Activated CD4-positive, alpha-beta memory T cell treated with anti-CD3 and anti-CD28 coated beads for 36 hours (primary cell): ENCODE data around the gene ATOH8. TPM values are rescaled to one million over a fixed set of nuclear protein-coding genes. Genes with fewer than 3 reads are reported as not detected.

ENCODE experiments used
- CTCF ChIA-PET: fragments of 350-600 bp; sonication (Branson Sonifier 250); formaldehyde crosslinking; loops from one replicate; lab custom pipeline; 2021; ENCODE audit warnings: antibody characterized with exemption, inconsistent platforms; lab: Charles Lee
- POLR2A ChIA-PET: fragments of 350-600 bp; sonication (Branson Sonifier 250); formaldehyde crosslinking; loops from one replicate; lab custom pipeline; 2021; ENCODE audit warnings: antibody characterized with exemption; lab: Charles Lee
- DNase-seq: peaks from one replicate; pipeline ENCODE4 v3.0.0-alpha.2; 2020
- H3K27ac Mint-ChIP-seq: one replicate; pipeline ENCODE4 v1.8.0; 2021; ENCODE audit warnings: mixed read lengths
- H3K27me3 Mint-ChIP-seq: one replicate; pipeline ENCODE4 v1.8.0; 2021; ENCODE audit warnings: mixed read lengths
- H3K36me3 Mint-ChIP-seq: one replicate; pipeline ENCODE4 v1.8.0; 2021; ENCODE audit warnings: mixed read lengths
- H3K4me1 Mint-ChIP-seq: one replicate; pipeline ENCODE4 v1.8.0; 2021; ENCODE audit warnings: low read depth, mixed read lengths
- H3K4me3 Mint-ChIP-seq: one replicate; pipeline ENCODE4 v1.8.0; 2021; ENCODE audit warnings: mild to moderate bottlenecking, mixed read lengths
- H3K9me3 Mint-ChIP-seq: one replicate; pipeline ENCODE4 v1.8.0; 2021; ENCODE audit warnings: mixed read lengths
- intact Hi-C: fragments of 100-400 bp; cut with micrococcal nuclease; formaldehyde crosslinking; loops from one replicate; pipeline ENCODE4 v1.15.1; 2023
- total RNA-seq, 2 experiments: library from RNA; stranded (reverse); gene quantifications; one replicate each; pipeline ENCODE4 v1.2.3, GENCODE V29; 2021

Gene ATOH8
- total RNA-seq, 2 experiments from 2014 or later = not detected

GRCh38 chr2:85758361-85759256, 4.8 kb downstream of the ATOH8 start:
- Mint-ChIP-seq H3K4me3 (no peak overlapping the region), H3K27me3 (peaks cover 48% of the 10 kb centered on the region), H3K4me1 (peaks cover 13% of the 10 kb centered on the region), H3K9me3 (no peaks in the 10 kb centered on the region), H3K36me3 (no peaks in the 10 kb centered on the region), H3K27ac (no peak overlapping the region)
- ChIA-PET POLR2A (no interaction called here), CTCF (interaction anchor here (2.0 to 5.2 kb wide), 2 partner anchors 30 to 56 kb away, joined by 6 to 22 read pairs; no protein-coding TSS in a partner anchor)
- no peak for DNase-seq
- intact Hi-C loops = no loop called here

- intact Hi-C loops = no loop called here
- H3K4me1 Mint-ChIP-seq = peaks cover 11% of the 10 kb centered on the region
- no peak for DNase-seq
- ChIA-PET POLR2A (no interaction called here), CTCF (interaction anchor here (2.0 to 5.2 kb wide), 2 partner anchors 30 to 55 kb away, joined by 6 to 22 read pairs; no protein-coding TSS in a partner anchor)
- H3K36me3 Mint-ChIP-seq = no peaks in the 10 kb centered on the region
- no peaks in the 10 kb centered on the region for H3K9me3 Mint-ChIP-seq
- peaks cover 48% of the 10 kb centered on the region for H3K27me3 Mint-ChIP-seq
- no peak overlapping the region for H3K4me3 Mint-ChIP-seq
- H3K27ac Mint-ChIP-seq = no peak overlapping the region
Measured at GRCh38 chr2:85759257-85759613, 5.4 kb downstream of the ATOH8 start.

DNA sequence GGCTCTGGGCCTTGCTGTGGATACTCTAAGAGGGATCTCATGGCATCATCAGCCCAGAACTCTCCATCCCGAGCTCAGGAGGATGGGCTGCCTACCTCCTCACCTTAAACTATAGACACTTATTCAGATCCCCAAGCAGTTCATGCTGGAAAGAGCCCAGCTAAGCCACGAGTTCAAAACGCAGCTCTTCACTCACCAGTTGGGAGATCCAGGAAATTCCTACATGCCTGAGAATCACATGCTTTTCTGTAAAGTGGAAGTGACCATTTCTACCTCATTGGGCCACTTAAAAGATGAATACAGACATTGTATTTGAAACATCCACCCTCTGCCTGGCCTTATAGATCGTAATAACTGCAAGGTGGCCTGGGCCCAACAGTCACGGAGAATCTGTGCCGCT, 6.6 kb downstream of the ATOH8 start:
- CTCF ChIA-PET = interaction anchor here (1.4 to 5.2 kb wide), 4 partner anchors 10 to 54 kb away, joined by 5 to 22 read pairs (median 8); no protein-coding TSS in a partner anchor
- intact Hi-C loops = no loop called here
- H3K4me1 Mint-ChIP-seq = peaks cover 5% of the 10 kb centered on the region
- no peaks in the 10 kb centered on the region for H3K36me3 Mint-ChIP-seq
- H3K27me3 Mint-ChIP-seq = peaks cover 51% of the 10 kb centered on the region
- POLR2A ChIA-PET = no interaction called here
- DNase-seq = no peak
- no peak overlapping the region for H3K4me3 Mint-ChIP-seq
- H3K27ac Mint-ChIP-seq = no peak overlapping the region
- H3K9me3 Mint-ChIP-seq = no peaks in the 10 kb centered on the region

GRCh38 chr2:85760872-85761271, 7.1 kb downstream of the ATOH8 start:
- ChIA-PET POLR2A (no interaction called here), CTCF (interaction anchor here (1.4 to 5.2 kb wide), 3 partner anchors 11 to 53 kb away, joined by 5 to 22 read pairs (median 11); no protein-coding TSS in a partner anchor)
- intact Hi-C loops = no loop called here
- peaks cover 5% of the 10 kb centered on the region for H3K4me1 Mint-ChIP-seq
- no peaks in the 10 kb centered on the region for H3K36me3 Mint-ChIP-seq
- no peaks in the 10 kb centered on the region for H3K9me3 Mint-ChIP-seq
- H3K27me3 Mint-ChIP-seq = peaks cover 52% of the 10 kb centered on the region
- no peak for DNase-seq
- H3K4me3 Mint-ChIP-seq = no peak overlapping the region
- no peak overlapping the region for H3K27ac Mint-ChIP-seq

DNA sequence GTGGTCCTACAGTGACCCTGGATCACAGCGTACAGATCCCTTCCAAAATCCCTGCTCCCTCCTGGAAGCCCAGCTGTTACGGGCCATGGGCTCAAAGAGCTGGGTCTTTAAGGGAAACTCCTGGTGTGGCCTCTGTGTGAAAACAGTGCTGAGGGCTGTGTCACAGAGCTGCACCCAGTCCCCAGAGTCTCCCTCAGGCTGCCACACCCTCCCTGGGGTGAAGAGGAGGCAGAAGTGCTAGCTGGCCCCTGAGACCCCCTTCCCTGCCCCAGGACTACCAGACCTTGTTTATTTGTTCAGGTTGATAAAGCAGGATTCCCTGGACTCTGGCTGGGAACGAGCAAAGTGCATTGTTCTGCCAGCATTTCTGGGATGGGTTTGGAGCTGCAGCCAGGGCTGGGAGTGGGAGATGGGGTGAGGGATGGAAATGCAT, 7.7 kb downstream of the ATOH8 start:
- no peak overlapping the region for H3K27ac Mint-ChIP-seq
- H3K9me3 Mint-ChIP-seq = no peaks in the 10 kb centered on the region
- intact Hi-C loops = no loop called here
- no peaks in the 10 kb centered on the region for H3K36me3 Mint-ChIP-seq
- H3K4me1 Mint-ChIP-seq = peaks cover 5% of the 10 kb centered on the region
- peaks cover 53% of the 10 kb centered on the region for H3K27me3 Mint-ChIP-seq
- CTCF ChIA-PET = interaction anchor here (1.4 to 5.2 kb wide), 3 partner anchors 11 to 53 kb away, joined by 5 to 22 read pairs (median 11); no protein-coding TSS in a partner anchor
- DNase-seq = no peak
- H3K4me3 Mint-ChIP-seq = no peak overlapping the region
- POLR2A ChIA-PET = no interaction called here

DNA sequence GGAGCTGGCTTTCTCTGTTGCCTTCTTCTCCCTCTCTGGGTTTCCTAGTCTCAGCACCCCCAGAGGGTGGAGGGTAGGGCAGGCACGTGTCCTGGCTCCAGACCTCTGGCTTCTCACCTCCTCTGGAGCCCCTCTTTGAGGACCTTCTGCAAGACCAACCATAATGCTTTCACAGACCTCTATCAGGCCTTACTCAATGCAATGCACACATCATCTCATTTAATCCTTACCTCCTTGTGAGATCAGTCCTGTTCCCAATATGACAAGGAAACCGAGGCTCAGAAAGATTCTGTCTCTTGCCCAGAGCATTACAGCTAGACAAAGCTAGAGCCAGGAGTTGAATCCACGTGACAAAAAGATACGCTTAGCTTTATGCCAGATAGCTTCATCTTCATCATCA, 8.2 kb downstream of the ATOH8 start:
- peaks cover 5% of the 10 kb centered on the region for H3K4me1 Mint-ChIP-seq
- H3K27me3 Mint-ChIP-seq = peaks cover 52% of the 10 kb centered on the region
- DNase-seq = no peak
- POLR2A ChIA-PET = no interaction called here
- intact Hi-C loops = no loop called here
- no peak overlapping the region for H3K4me3 Mint-ChIP-seq
- no peak overlapping the region for H3K27ac Mint-ChIP-seq
- no peaks in the 10 kb centered on the region for H3K36me3 Mint-ChIP-seq
- H3K9me3 Mint-ChIP-seq = no peaks in the 10 kb centered on the region
- CTCF ChIA-PET = interaction anchor here (1.4 to 5.2 kb wide), 3 partner anchors 12 to 52 kb away, joined by 5 to 22 read pairs (median 11); no protein-coding TSS in a partner anchor

- Mint-ChIP-seq H3K27me3 (peaks cover 45% of the 10 kb centered on the region), H3K9me3 (no peaks in the 10 kb centered on the region), H3K36me3 (no peaks in the 10 kb centered on the region), H3K4me1 (peaks cover 5% of the 10 kb centered on the region), H3K4me3 (no peak overlapping the region), H3K27ac (no peak overlapping the region)
- DNase-seq = no peak
- ChIA-PET POLR2A (no interaction called here), CTCF (interaction anchor here (5.2 kb wide), 1 partner anchor 51 kb away, joined by 22 read pairs; no protein-coding TSS in a partner anchor)
- intact Hi-C loops = no loop called here
Measured at GRCh38 chr2:85763132-85763531, 9.3 kb downstream of the ATOH8 start.

DNA sequence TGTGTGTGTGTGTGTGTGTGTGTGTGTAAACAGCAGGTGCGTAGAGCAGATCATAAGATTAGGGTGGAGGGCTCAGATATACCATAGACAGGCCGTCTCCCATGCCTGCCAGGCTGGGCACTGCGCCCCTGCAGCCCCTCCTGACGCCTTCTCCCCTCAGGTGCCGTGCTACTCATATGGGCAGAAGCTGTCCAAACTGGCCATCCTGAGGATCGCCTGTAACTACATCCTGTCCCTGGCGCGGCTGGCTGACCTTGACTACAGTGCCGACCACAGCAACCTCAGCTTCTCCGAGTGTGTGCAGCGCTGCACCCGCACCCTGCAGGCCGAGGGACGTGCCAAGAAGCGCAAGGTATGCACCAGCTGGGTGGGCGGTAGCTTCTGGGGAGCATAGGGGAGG, 10.0 kb downstream of the ATOH8 start:
- H3K4me1 Mint-ChIP-seq = peaks cover 5% of the 10 kb centered on the region
- peaks cover 39% of the 10 kb centered on the region for H3K27me3 Mint-ChIP-seq
- POLR2A ChIA-PET = no interaction called here
- H3K4me3 Mint-ChIP-seq = no peak overlapping the region
- H3K36me3 Mint-ChIP-seq = no peaks in the 10 kb centered on the region
- DNase-seq = no peak
- no peaks in the 10 kb centered on the region for H3K9me3 Mint-ChIP-seq
- H3K27ac Mint-ChIP-seq = no peak overlapping the region
- CTCF ChIA-PET = interaction anchor here (1.1 to 5.2 kb wide), 2 partner anchors 14 to 50 kb away, joined by 4 to 22 read pairs; no protein-coding TSS in a partner anchor
- intact Hi-C loops = no loop called here

- Mint-ChIP-seq H3K27me3 (peaks cover 34% of the 10 kb centered on the region), H3K36me3 (no peaks in the 10 kb centered on the region), H3K4me1 (peaks cover 5% of the 10 kb centered on the region), H3K9me3 (no peaks in the 10 kb centered on the region), H3K4me3 (no peak overlapping the region), H3K27ac (no peak overlapping the region)
- ChIA-PET POLR2A (no interaction called here), CTCF (no interaction called here)
- DNase-seq = no peak
- intact Hi-C loops = no loop called here
Measured at GRCh38 chr2:85765081-85765731, 11.4 kb downstream of the ATOH8 start.

DNA sequence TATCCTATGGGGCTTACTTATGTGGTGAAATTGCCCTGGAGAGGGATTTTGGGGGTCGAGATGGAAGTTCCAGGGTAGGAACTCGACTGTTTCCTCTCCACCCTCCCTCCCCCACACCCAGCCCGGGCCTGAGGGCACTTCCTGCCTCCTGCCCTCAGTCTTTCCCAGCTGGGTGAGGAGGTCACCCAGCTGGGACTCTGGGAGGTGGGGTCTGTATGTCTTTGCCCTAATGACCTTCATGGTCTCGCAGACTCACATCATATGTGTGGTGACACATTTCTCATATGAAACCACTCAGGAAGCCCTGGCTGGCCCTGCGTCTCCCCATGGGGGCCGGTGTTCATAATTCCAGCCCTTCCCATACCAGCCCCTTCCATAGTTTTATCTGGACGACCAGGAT, 12.4 kb downstream of the ATOH8 start:
- CTCF ChIA-PET = interaction anchor here (0.7 to 1.6 kb wide), 2 partner anchors 46 to 48 kb away, joined by 3 to 4 read pairs; no protein-coding TSS in a partner anchor
- no peak for DNase-seq
- intact Hi-C loops = no loop called here
- Mint-ChIP-seq H3K9me3 (no peaks in the 10 kb centered on the region), H3K4me1 (peaks cover 5% of the 10 kb centered on the region), H3K36me3 (no peaks in the 10 kb centered on the region), H3K4me3 (no peak overlapping the region), H3K27me3 (peaks cover 36% of the 10 kb centered on the region), H3K27ac (no peak overlapping the region)
- POLR2A ChIA-PET = no interaction called here

GRCh38 chr2:85767803-85768665, 14.2 kb downstream of the ATOH8 start:
- DNase-seq = no peak
- POLR2A ChIA-PET = no interaction called here
- H3K27ac Mint-ChIP-seq = no peak overlapping the region
- peaks cover 45% of the 10 kb centered on the region for H3K27me3 Mint-ChIP-seq
- no peak overlapping the region for H3K4me3 Mint-ChIP-seq
- H3K9me3 Mint-ChIP-seq = no peaks in the 10 kb centered on the region
- CTCF ChIA-PET = no interaction called here
- peaks cover 5% of the 10 kb centered on the region for H3K4me1 Mint-ChIP-seq
- intact Hi-C loops = no loop called here
- H3K36me3 Mint-ChIP-seq = no peaks in the 10 kb centered on the region
